Glomerular endothelial cell (primary cell): ENCODE measurements around the gene LDLRAD4. TPM values are rescaled to one million over a fixed set of nuclear protein-coding genes. Genes with fewer than 3 reads are reported as not detected.
A peak's percentile ranks its signal among the peaks of the same experiment; 100 is the strongest.

ENCODE experiments used
- DNase-seq: peaks from one replicate; pipeline ENCODE4 v3.0.0-alpha.2; 2011; ENCODE audit warnings: low read depth, low spot score; ENCODE audit errors: extremely low read depth
- total RNA-seq: library from RNA; depleted of rRNA; stranded (reverse); fragments of >200 nt; gene quantifications from 2 replicates; pipeline ENCODE4 v1.2.3, GENCODE V29; 2015

Gene LDLRAD4
- total RNA-seq, 1 donor from 2014 or later, result 13.4 TPM

DNA sequence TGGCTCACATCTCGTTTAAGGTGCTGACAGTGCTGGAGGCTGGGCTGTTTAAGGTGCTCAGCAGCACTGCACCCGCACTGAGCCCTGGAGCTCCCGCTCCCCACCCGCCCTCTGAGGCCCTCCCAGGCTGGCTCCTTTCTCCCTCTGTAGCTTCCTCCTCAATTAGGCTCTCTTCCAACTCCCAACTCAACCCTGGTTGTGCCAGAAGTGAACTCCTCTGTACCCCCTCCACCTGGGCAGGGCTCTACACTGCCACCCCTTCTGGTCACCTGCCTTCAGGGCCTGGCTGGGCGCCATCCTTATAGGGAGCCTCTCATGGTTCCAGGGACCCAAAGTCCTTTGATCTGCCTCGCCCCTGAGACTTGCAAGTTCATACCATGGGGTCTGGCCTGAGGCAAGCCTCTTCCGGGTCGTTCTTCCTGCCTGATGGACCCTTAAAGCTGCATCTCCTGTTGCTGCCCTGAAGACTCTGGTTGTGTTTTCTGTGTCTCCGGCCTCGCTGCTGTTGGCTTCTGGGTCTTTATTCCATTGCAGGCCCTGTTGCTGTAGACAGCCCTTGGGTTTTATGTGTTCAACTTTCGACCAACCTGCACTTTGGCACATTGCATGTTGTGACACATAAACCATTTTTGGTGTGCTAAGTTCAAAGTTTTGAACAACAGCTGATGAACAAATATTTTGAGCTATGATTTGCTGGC is 199.6 kb downstream of the LDLRAD4 start:
- DNase-seq, result no peak

DNA sequence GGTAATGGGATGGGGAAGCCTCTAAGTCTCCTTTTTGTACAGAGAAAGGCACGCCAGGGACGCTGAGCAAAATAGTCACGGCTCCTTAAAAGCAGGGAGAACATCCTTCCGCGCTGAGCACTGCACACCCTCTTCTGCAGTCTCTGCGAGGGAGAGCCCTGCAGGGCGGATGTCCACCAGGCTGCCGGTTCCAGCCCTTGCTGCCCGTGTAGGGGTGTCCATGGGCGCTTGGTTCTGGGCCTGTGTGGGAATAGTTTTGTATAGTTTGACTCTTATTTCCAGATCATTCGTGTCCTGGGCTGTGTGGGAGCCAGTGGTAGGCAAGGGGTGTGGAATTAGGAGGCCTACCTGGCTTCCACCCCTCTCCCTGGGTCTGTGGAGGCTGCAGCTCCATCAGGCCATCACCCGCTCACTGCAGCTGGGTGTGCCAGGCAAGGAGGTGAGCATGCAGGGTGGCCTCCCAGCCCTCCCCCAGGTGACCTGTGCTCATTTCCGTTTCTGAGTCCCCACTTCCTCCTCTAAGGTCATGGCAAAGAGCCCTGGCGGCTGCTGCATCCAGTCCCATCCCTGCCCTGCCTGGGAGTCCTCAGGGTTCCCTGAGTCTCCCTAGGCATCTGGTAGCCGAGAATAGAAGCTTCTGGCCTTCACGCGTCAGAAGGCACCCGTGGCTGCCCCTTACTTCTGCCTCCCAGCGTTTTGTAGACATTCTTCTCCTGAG is 202.6 kb downstream of the LDLRAD4 start:
- DNase-seq, result no peak

DNA sequence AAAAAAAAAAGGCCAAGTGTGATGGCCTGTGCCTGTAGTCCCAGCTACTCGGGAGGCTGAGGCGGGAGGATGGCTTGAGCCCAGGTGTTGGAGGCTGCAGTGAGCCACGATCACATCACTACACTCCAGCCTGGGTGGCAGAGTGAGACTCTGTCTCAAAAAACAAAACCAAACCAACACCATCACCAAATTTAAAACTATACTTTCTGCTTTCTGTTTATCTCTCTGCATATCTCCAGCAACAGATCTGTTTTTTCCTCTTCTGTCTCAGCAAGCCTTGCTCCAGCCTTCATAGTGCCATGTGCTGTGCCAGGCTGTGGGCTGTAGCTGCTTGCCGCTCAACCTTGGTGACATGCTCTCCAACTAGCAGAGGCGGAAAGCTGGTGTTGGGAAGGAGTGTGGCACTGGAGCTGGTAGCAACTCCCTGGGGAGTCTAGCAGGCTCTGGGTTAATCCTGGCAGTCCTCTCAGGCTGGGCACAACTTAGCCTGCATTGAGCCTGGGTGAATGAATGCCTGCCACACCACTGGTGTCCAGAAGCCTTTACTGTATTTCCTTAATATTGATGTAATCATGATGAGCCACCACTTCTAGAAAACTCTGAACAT is 204.1 kb downstream of the LDLRAD4 start:
- no peak for DNase-seq

DNA sequence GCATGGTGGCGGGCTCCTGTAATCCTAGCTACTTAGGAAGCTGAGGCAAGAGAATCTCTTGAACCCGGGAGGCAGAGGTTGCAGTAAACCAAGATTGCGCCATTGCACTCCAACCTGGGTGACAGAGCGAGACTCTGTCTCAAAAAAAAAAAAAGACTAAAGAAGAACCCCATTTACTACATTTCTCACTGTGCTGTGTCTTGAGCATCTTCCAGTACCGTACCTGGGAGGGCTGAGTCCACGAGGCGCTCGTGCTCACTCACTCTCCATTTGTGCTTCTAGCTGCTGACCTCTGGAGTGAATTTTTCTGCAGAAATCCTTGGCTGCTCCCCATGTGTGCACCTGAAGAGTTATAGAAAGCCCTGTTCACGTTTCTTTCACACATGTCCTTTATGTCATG is 204.8 kb downstream of the LDLRAD4 start:
- DNase-seq, result no peak

DNA sequence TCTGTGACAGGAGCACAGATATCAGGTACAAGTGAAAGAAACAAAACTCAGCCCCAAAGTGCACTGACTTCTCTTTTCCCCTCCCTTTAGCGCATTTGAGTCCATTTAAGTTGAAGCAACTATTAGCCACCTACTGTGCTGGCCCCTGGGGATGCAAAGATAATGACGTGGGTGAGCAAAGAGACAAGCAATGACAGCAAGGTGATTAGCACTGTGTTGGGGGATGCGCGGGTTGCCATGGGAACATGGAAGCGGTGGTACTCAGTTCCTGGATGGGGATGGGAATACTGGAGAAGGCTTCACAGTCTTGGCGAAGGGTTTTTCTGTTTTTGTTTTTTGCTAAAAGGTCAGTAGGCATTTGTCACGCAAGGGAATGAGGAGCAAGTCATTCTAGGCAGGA is 205.8 kb downstream of the LDLRAD4 start:
- DNase-seq, result no peak

DNA sequence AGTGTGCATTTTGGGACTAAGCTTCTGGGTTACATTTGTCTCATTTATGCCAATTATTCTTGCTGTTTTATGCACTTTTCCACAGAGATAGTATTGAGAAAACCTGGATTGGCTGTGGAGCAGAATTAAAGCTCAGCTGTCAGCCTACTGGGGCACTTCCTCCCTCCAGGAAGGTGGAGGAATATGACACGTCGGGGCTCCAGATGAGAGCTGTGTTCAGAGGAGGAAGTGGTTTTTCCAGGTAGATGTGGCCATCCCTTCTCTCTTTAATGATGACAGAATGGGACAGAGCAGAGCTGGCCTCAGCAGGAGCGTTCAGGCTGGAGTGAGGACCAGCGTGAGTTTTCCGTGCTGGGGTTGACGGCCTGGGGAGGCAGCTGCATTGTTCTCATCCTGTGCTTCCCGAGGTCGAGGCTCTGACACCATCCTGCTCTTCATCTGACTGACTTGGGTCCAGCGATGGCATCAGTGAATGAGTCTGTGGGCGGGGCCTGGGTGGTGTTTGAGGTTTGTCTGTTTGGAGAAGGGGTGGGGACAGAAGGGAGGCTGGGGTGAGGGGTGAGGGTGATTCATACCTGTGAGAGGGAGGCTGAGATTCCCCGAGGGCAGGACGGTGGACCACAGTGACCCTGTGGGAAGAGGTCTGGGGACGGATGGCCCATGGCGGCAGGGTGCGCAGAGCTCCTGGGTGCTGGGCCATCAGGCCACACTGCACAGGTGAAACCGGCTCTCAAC is 207.0 kb downstream of the LDLRAD4 start:
- DNase-seq, result no peak

DNA sequence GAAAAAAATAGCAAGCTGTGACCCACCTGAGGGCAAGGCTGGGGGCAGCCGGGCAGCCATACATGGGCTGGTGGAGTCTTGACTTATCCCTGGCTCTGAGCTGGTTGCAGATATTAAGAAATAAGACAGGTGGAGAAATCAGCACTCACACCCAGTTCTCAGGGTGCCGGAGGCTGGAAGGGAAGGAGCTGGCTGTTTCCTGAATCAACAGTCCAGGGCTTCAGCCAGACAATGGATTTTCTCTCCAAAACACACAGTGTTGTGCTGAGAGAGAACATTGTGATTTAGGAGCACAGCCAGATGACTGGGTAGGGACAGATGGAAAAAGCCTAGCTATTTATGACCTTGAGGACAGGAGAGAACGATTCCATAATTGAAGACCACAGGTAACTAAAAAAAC is 208.8 kb downstream of the LDLRAD4 start:
- peak; percentile 50 for DNase-seq

DNA sequence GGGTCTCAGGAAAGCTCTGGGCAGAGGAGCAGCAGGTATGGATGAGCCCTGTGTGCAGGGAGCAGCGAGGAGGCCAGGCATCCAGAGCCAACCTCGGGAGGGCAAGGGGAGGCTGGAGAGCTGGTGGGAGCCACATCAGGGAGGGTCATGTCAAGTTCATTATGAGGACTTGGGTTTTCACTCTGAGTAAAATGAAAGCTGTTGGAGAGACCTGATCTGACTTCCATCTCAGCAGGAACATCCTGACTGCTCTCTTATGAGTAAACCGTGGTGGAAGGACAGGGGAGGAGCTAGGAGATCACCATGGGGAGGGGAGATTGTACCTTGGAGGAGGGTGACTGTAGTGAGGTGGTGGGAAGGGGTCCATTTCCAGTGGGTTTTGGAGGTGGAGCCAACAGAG is 209.8 kb downstream of the LDLRAD4 start:
- DNase-seq, result no peak

DNA sequence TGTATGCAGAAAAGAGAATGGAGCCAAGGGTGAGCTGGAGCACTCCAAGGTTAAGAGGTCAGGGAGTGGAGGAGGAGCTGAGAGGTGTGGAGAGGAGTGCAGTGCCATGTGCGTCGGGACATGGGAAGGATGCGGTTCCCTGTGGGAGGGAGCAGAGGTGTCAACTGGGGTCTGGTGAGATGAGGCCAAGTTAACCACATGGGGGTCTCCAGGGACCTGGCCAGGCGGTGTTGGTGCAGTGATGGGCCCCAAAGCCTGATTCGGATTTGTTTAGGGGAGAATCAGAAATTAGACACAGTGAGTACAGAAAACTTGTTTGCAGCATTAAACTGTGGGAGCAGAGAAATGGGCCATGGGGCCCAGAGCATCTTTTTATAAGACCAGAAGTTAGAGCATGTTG is 210.5 kb downstream of the LDLRAD4 start:
- DNase-seq, result no peak

DNA sequence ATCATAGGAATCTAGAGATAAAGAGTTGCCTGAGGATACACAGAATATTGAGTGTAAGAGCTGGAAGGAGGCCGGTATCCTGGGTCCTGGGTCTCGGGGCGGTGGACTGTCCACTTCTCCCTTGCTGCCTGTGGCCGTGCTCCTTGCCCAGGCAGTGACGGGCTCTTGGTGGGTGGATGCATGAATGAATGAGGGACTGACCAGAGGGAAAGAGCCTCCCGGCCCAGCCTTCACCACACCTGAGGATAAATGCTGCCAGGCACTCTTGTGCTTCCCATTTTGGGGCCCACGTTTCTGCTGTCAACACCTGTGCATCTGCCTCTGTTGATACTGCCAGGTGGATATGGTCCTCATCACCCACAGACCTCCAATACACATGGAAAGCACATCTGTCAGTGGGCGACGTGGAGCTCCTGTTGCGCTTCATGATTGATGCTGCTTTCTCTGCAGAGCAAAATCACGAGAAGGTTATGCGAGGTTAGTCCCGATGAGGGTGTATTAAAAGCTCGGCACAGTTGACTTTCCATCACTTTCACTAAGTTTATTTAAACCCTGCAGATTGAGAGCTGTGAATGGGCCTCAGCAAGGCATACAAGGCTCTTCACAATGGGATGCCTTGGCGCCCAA is 211.4 kb downstream of the LDLRAD4 start:
- no peak for DNase-seq

DNA sequence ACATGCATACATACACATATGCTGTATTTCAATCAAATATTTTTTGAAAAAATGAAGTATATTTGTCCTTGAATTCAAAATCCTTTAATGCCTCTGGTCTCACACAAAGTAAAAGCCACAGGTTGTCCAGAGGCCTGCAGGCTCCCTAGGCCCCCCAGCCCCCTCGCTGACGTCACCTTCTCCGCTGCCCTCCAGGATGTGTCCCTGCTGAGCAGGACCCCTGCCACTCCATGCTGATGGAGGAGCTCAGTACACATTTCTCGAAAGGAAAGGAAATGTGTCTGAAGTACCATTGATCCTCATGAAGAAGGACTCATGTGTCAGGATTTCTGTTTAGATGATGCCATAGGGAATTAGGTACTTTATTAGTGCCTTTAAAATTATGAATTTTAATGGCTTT is 212.1 kb downstream of the LDLRAD4 start:
- DNase-seq, result no peak

DNA sequence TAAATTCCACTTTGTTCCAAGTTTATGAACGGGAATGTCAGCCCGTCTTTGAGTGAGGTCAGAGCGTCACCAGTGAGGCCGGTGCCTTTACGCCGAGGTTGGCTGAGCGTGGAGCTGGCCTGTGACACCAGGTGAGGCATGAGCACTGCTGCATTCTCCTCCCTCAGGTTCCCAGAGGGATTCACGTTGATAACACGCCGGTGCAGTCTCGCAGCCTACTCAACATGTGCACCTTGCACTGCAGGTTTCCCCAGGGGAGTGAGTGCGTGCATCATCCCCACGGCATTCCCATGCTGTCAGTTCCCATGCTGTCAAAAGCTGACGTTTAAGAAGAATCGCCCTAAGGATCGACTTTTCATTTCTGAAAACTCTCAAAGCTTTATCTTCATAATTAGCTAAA is 213.3 kb downstream of the LDLRAD4 start:
- no peak for DNase-seq

DNA sequence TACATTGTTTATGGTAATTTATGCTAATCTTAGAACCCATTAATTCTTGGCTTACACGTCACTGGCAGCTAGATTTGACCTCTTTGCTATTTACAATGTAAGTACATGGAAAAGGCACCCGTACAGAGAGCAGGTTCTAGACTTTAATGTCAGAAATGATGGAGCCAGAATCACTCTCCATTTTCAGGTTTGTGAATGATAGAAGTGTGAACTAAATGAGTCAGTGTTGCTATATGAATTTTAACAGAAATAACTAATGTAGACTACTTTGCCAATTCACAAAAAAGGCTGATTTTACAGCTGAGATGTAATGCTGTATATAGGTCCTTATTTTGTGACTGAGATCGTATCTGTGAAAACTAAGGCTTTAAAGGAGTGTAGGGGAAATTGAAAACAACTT is 214.6 kb downstream of the LDLRAD4 start:
- no peak for DNase-seq

DNA sequence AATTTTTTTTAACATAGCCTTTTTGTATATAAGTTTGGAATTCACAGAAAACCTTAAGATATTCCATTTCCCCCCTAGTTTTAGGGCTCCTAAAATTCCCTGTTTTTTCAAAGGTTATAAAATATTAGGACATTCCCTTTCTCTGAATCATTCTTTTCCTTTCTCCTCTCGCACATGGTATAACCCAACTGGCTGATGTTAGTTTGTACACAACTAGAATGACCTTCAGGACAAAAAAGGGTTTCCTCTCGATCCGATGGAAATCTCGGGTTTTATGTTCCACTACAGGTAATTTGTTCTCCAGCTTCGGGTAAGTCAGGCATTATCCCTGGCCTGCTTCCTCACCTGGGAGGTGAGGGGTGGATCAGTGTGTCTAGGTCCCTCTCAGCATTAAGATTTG is 215.1 kb downstream of the LDLRAD4 start:
- DNase-seq, result no peak

DNA sequence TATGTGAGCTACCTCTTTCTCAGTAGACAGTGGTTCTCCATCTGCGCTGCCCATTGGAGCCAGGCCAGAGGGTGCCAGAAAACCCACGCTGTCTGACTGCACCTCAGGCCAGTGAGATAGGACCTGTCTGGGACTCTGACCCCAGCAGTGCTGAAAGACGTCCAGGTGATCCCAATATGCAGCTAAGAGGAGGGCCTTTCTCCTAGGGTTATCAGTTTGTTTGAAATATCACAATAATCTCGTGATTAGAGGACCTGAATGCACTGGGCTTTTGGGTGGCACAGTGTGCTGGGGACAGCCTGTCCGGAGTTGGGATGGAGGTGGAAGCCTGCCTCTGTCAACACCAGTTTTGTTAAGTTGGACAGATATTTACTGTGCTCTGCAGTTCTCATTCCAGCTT is 216.3 kb downstream of the LDLRAD4 start:
- no peak for DNase-seq

DNA sequence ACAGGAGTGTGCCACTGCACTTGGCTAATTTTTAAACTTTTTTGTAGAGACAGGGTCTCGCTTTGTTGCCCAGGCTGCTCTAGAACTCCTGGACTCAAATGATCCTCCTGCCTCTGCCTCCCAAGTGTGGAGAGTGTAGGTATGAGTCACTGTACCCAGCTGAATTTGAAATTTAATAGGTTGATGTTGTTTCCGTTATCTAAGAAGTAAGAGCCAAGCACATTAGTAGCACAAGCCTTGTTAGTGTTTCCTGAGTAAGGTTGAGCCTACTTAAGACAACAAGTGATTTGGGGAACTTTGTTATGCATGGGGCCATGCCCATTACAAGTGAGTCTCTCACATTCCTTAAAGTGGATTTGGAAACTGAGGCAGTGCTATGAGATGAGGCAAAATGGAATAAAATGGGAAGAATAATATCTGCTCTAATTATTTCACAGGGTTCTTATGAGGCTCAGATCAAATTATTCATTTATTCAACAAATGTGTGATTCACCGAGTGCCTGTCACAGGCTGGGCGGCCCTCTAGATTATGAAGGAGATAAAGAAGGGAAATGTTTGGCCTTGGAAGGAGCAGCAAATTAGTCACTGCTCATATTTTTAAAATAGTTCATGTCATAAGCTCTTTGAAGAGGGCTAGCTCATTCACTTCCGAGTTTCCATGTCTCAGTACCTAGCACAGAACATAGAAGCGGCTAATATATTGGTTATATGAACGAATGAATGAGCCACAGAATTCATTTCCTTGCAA is 217.2 kb downstream of the LDLRAD4 start:
- DNase-seq, result peak; percentile 67

DNA sequence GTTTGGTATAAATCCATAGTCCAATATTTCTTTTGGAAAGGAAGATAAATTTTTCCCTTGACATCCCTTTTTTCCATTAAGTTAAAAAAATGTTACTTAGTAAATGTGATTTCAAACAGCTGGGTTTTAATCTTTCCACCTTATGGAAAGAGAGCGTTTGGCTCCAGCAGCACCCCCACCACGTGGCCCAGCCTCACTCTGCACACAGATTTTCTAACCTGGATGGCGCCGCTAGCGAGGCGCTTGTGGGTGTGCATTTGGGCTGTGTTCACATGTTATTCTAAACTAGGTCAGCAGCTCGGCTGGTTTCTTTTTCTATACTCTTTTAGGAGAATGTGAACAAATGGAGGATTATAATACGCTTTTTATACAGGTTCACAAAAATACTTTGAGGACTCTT is 218.0 kb downstream of the LDLRAD4 start:
- DNase-seq, result no peak

DNA sequence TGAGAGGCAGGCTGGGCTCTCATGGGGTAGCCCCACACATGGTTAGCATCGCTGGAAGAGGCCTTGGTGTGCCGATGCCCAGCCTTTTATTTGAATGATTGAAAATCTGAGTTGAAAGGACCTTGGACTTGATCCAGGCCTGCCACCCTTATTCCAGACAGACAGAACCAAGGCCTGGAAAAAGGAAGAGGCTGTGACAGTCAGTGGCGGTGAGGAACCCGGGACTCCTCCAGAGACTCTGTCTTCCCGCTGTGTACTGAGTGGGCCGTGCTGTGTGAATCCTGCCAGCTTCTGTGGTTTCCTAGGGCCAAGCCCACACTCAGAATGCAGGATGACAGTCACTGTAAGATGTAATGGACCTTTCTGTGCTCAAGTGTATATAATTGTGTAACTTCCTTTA is 218.5 kb downstream of the LDLRAD4 start:
- DNase-seq, result no peak

DNA sequence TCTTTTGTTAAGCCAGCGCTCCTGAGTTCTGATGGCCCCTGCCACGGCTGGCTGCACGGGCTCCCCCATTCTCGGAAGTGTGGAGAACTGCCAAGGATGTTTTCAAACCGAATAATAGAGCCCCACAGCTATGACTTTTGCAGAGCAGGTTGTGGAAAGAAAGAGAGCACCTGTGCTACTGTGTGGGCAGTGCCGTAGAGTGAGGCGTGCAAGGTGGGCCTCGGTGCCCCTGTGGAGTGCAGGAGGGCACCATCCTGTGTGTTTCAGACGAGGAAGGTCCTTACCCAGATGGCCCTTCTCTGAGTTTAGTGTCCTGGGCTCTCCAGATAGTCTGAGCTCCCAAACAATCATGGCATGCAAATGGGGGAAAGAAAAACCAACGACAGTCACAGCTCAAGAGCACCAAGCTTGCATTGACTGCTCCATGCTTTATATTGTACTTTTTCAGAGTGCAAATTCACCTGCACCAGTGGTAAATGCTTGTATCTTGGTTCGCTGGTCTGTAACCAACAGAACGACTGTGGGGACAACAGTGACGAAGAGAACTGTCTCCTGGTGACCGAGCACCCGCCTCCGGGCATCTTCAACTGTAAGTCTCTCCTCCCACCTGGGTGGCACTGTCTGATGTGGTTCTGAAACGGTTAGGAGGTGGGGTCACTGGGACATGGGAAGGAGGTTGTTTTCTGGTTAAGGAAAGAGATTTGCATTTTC is 219.4 kb downstream of the LDLRAD4 start:
- no peak for DNase-seq
